Fibroblast of skin of back (primary cell): ENCODE data around the gene RTEL1.
A peak's percentile ranks its signal among the peaks of the same experiment; 100 is the strongest.
"Not testable (repeated sequence)": the region's sequence is repeated elsewhere in the genome, so short reads cannot be mapped to it uniquely, and the experiment has no call there.

Experiments
- DNase-seq: peaks from one replicate; pipeline ENCODE4 v3.0.0-alpha.2; 2013

Gene RTEL1

GRCh38 chr20:63652192-63652980 lies 5.7 kb upstream of the RTEL1 start:
- DNase-seq: peak; percentile 28

- peak; percentile 90 for DNase-seq
Measured at GRCh38 chr20:63653041-63653973, 4.8 kb upstream of the RTEL1 start, which contains the start of gene STMN3. TSS of gene STMN3 (minus strand) at chr20:63653424. CDS start at chr20:63653345, 79 bp downstream.

GRCh38 chr20:63653974-63654668 lies 4.0 kb upstream of the RTEL1 start:
- DNase-seq: no peak

- DNase-seq: no peak
Measured at GRCh38 chr20:63655249-63655648, 2.9 kb upstream of the RTEL1 start.

GRCh38 chr20:63656451-63656850 lies 1.7 kb upstream of the RTEL1 start:
- DNase-seq: no peak

- peak; percentile 28 for DNase-seq
Measured at GRCh38 chr20:63657260-63657936, 714 bp upstream of the RTEL1 start.

- no peak for DNase-seq
Measured at GRCh38 chr20:63658749-63659187, 656 bp downstream of the RTEL1 start.

GRCh38 chr20:63659370-63659769 lies 1.3 kb downstream of the RTEL1 start:
- DNase-seq: no peak

- DNase-seq: not testable (repeated sequence)
Measured at GRCh38 chr20:63660174-63660573, 2.1 kb downstream of the RTEL1 start.

GRCh38 chr20:63660622-63661021 lies 2.5 kb downstream of the RTEL1 start:
- DNase-seq: no peak

- no peak for DNase-seq
Measured at GRCh38 chr20:63661108-63661507, 3.0 kb downstream of the RTEL1 start.

GRCh38 chr20:63661959-63662812 lies 4.1 kb downstream of the RTEL1 start:
- no peak for DNase-seq

GRCh38 chr20:63662813-63663189 lies 4.7 kb downstream of the RTEL1 start:
- no peak for DNase-seq

GRCh38 chr20:63663332-63664066 lies 5.4 kb downstream of the RTEL1 start:
- no peak for DNase-seq

- no peak for DNase-seq
Measured at GRCh38 chr20:63664143-63664851, 6.2 kb downstream of the RTEL1 start.

- DNase-seq: no peak
Measured at GRCh38 chr20:63664861-63665594, 6.9 kb downstream of the RTEL1 start.

- DNase-seq: no peak
Measured at GRCh38 chr20:63665708-63666107, 7.6 kb downstream of the RTEL1 start.

GRCh38 chr20:63667858-63668257 lies 9.7 kb downstream of the RTEL1 start:
- DNase-seq: no peak

- no peak for DNase-seq
Measured at GRCh38 chr20:63668351-63668750, 10.2 kb downstream of the RTEL1 start.
